Astrocyte of the cerebellum (primary cell): Measurements from ENCODE around the gene FSTL4.

Experiments
- DNase-seq: peaks from one replicate; pipeline ENCODE4 v3.0.0-alpha.2; 2011; ENCODE audit warnings: low read depth
- H3K4me3 ChIP-seq: 2 replicates; pipeline ENCODE4 v1.5.1; 2011; ENCODE audit warnings: mild to moderate bottlenecking, low read depth, low read length, moderate library complexity
- in situ Hi-C: cut with HindIII; loops from 2 replicates; pipeline ENCODE4 v1.10.0; 2017; ENCODE audit warnings: low sequenced_read_pairs
- TF ChIP-seq, protein P1 (sequence below): IDR thresholded peaks from 2 replicates; pipeline ENCODE4 v1.5.1; 2012; ENCODE audit warnings: low read length, low read depth, moderate library complexity, mild to moderate bottlenecking; ENCODE audit errors: missing control alignments

Gene FSTL4

DNA sequence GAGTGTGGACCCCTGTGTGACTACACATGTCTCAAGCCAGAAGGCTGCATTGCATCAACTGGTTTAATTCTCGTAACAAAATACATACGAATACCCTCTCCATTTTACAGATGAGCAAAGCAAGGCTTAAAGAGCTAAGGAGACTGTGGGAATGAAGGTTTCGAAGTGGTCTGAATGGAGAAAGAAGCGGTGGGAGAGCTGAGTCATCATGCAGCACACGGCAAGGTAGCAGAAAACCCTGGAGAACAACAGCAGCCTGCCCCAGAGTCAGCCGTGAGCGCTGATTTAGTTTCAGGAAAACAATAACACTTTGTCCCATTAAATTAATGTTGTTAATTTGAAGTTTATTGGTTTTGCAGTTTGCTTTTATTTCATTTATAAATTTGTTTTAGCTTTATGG, 336.7 kb downstream of the FSTL4 start:
- in situ Hi-C loops: no loop called here
- no peak for DNase-seq
- TF ChIP-seq, protein P1, sequence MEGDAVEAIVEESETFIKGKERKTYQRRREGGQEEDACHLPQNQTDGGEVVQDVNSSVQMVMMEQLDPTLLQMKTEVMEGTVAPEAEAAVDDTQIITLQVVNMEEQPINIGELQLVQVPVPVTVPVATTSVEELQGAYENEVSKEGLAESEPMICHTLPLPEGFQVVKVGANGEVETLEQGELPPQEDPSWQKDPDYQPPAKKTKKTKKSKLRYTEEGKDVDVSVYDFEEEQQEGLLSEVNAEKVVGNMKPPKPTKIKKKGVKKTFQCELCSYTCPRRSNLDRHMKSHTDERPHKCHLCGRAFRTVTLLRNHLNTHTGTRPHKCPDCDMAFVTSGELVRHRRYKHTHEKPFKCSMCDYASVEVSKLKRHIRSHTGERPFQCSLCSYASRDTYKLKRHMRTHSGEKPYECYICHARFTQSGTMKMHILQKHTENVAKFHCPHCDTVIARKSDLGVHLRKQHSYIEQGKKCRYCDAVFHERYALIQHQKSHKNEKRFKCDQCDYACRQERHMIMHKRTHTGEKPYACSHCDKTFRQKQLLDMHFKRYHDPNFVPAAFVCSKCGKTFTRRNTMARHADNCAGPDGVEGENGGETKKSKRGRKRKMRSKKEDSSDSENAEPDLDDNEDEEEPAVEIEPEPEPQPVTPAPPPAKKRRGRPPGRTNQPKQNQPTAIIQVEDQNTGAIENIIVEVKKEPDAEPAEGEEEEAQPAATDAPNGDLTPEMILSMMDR: no peak
- H3K4me3 ChIP-seq: no peak overlapping the region

DNA sequence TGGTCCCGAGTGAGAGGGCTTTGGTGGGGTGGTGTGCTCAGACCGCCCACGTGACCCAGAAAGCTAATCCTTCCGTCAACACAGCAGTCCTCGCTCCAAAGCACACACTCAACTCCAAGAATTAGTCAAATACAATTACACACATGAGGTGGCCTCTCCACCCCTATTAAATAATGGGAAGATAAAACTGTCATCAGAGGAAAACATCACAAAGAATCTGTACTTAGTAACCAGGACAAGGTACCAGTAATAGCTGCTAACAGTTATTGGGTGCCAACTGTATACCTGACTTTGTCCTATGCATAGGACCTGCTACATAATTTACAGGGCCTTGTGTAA, 337.8 kb downstream of the FSTL4 start:
- no peak overlapping the region for H3K4me3 ChIP-seq
- TF ChIP-seq, protein P1: no peak
- DNase-seq: no peak
- in situ Hi-C loops: no loop called here

DNA sequence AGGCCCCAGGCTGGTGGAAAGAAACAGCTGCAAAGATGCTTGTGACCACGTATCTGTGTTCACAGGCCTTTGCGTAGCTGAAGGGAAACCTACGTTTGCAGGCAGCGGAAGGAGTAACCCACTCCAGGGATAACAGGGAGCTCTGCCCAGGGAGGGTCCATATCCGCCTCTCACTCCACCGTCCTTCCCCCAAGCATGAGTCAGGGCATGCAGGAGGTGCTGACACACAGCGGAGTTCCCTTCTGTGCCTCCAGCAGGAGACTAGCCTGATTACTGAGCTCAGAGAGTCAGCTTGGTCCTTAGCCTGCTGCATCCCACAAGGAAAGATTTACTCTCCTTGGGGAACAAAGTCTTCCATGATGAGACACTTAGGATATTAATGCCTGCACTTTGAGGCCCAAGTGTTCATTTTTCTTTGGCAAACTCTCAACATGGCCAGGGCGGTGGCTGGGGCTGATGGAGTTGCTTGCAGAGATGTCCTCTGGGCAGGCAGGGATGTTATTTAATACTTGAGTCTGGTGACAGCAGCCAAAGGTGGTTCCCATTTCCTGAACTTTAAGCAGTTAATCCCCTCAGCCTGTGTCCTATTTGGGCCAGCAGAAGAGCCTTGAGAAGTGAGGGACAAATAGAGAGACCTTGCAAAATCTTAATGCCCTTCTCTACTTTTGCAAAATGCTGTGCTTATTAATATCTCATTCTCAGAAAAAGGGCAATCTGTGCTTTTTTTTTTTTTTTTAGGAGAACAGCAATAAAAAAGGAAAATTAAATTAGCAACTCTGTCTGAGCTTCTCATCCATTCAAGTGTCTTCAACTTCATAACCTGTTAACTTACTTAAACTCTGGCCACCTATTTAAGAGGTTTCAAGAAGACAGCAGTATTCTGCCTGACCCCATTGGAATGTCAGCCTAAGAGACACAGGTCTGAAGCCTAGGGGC, 338.4 kb downstream of the FSTL4 start:
- DNase-seq: no peak
- TF ChIP-seq, protein P1: no peak
- in situ Hi-C loops: no loop called here
- H3K4me3 ChIP-seq: no peak overlapping the region

DNA sequence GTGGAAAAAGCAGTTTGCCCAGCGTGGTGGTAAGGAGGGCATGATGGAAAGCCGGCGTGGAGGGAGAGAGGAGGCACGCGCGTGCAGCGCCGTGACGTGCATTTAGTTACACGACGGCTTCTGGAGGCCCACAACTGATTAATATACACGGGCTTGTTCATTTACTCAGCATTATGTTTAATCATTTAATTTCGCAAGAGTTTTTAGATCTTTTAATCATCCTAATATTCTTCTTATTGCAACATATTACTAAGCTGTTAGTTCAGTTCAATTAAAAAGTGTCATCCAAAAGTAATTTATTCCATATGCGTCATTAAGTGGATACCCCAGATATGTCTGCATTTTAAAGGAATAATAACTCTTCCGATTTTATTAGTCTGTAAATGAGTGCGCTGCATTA, 340.0 kb downstream of the FSTL4 start:
- TF ChIP-seq, protein P1: no peak
- H3K4me3 ChIP-seq: no peak overlapping the region
- in situ Hi-C loops: no loop called here
- DNase-seq: no peak

DNA sequence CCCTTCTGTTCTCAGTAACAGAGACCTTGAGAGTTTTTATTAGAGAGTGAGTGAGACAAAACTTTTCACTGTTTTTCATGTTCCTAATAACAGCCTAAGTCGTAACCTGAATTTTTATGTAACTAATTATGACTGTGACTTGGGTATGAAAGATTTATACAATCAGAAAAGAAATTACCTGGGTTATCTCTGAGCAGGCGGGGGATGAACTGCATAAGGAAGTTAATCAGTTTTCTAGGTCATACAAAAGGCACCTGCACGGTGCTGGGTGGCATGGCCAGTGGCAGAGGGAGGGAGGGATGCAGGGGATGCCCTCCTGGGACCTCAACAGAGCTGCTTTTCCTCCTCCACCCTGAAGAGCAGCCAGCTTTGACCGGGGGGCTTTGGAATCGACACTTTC, 340.7 kb downstream of the FSTL4 start:
- in situ Hi-C loops: no loop called here
- TF ChIP-seq, protein P1: no peak
- DNase-seq: no peak
- H3K4me3 ChIP-seq: no peak overlapping the region

DNA sequence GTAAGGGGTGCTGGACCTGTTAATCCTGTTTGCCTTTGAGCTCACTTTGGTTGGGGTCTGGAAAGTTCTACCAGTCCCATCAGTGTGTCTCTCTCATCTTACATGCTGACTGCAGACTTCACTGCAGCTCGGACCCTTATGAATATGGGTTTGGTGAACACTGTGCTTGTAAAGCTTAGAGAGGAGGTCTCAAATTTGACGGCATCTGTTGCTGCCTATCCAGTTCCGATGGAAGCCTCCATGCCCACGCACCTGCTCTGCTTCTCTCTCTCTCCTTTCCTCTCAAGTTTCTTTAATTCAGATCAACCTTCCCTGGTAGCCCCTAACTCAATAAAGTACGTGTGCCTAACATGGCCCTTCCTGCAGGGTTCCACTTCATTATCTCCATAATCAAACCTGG, 342.6 kb downstream of the FSTL4 start:
- TF ChIP-seq, protein P1: no peak
- no peak overlapping the region for H3K4me3 ChIP-seq
- no peak for DNase-seq
- in situ Hi-C loops: no loop called here
